HG02884 (cell line): ENCODE results near the gene KLHDC4.
"Not testable (repeated sequence)": the region's sequence is repeated elsewhere in the genome, so short reads cannot be mapped to it uniquely, and the experiment has no call there.

Experiments used
- ATAC-seq: cut with Tn5 transposase; IDR thresholded peaks from one replicate; pipeline ENCODE4 v1.9.1; 2021; ENCODE audit warnings: mild to moderate bottlenecking, moderate library complexity; ENCODE audit not compliant: unreplicated experiment

KLHDC4 gene

DNA sequence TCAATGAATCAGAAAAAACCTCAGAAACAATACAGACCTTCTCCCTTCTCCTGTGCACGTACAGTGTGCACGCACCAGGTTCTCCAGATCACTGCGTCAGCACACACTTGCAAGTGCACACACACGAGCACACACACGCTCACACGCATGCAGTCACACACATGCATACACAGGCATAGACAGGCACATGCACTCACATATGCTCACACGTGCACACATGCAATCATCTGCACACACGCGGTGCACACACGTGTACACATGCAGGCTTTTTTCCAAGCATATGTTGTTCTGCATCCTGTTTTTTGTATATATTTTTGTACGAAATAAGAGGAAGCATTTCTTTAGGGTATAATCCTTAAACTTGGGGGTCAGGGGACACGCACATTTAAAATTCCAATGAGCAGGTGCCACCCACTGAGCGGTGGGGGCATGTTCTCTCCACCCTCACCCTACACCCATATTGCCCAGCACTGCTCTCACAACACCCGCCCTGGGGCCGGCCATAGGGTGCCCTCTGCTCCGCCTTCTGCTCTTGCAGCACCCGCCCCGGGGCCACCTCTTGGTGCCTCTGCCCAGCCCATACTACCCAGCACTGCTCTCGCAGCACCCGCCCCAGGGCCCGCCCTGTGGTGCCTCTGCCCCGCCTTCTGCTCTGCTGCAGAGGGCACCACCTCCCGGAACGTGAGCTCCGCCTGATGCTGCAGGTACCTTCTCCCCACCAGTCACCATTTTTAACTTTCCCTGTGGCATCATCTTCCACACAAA lies 20.9 kb downstream of the KLHDC4 start:
- ATAC-seq: no peak

DNA sequence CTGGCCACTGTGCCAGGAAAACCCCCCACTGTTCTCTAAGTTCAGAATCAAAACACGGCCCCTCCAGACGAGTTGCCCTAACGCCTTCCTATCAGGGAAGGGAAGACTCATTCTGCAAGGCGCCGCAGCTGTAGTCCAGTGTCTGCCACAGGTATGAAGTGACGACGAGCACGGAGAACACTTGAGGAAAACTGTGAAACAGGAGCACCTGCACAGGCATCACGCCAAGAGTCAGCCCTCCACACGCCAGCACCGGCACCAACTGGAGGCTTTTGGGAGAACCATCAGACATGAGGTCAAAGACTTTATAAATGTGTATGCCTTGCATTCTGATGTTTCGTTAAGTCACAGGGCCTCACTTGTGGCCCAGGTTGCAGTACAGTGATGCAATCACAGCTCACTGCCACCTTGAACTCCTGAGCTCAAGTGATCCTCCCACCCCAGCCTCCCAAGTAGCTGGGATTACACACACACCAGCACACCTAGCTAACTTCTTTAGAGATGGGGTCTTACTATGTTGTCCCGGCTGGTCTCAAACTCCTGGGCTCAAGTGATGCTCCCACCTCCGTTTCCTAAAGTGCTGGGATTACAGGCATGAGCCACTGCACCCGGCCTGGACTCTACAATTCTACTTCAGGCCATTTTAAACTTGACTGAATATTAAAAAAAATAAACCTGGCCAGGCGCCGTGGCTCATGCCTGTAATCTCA lies 22.9 kb downstream of the KLHDC4 start:
- no peak for ATAC-seq

DNA sequence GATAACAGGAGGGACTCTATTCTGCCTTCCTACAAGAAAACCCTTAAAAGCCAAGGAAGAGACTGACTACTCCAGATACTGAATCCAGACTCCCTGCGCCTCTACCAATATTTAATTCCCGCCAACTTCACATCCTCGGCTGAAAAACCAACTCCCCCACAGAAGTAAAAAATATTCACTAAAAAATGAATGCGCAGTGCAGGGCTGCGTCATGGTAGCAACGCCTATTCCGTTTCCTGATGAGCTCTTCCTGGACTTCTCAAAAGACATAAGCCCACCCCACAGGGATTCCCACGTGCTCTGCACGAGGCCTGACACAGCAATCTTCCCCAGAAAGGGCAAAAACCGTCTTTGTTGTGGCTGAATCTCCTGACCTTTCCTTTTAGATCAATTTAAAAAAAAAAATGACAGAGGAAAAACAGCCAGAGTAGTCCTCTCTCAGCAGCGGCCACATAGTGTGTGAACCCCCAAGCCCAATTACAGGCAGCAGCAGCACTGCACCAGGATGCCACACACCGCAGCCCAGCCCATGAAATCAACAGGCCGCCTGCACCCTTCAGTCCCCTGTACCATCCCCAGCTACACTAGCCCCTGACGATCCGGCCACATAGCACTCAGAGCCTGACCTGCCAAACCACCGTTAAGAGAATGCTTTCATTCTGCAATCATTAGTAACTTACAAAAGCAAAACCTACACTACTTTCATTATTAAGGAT lies 23.9 kb downstream of the KLHDC4 start:
- no peak for ATAC-seq

DNA sequence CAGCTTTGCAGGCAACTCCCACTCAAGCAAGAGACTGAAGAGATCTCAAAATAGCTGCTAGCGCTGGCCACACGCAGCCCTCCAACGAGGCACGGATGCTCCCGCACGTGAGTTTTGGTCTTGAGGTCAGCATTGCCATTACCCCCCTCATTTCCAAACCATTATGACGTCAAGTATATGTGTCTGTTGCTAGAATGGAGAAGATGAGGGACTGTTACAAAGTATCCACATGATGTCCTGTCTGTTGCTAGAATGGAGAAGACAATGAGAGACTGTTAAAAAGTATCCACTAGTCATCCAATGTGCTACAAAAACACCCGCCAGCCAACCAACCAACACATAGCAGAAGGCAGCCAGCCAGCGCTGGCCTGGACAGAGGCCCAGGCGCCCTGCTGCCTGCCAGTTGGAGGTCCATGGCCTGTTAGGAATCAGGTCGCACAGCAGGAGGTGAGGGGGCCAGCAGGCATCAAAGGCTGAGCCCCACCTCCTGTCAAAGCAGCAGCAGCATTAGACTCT lies 24.8 kb downstream of the KLHDC4 start:
- no peak for ATAC-seq

DNA sequence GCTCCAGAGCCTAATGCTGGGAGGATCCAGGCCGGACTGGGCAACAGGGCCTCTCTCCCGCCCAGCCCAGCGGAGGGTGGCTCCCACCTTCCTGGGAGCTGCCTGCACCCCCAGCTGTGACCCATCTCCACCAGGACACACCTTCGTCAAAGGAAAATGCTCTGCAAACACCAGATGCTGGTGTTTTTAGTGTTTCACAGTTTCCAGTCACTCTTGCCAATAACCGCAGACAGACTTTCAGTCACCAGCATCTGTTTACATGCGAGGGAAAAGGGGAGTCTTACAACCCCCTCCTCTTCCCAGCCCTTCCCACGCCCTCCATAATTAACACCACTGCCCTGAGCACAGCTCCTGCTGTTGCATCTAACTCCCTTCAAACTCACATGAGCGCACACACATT lies 25.3 kb downstream of the KLHDC4 start:
- ATAC-seq: no peak

DNA sequence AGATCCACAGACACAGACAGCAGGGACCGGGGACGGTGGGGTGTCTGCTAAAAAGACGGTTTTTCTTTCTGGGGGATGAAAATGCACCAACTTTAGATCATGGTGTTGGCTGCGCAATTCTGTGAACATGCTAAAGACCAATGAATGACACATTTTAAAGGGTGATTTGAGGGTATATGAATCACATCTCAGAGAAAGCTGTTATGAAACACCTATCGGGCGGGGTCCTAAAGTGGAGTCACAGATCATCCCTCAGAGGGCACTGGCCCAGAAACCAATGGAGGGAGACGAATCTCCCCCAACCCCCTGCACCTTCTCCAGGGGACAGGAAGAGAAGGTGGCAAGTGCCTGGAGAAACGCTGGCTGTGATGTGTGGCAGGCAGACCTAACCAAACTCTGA lies 26.0 kb downstream of the KLHDC4 start:
- no peak for ATAC-seq

DNA sequence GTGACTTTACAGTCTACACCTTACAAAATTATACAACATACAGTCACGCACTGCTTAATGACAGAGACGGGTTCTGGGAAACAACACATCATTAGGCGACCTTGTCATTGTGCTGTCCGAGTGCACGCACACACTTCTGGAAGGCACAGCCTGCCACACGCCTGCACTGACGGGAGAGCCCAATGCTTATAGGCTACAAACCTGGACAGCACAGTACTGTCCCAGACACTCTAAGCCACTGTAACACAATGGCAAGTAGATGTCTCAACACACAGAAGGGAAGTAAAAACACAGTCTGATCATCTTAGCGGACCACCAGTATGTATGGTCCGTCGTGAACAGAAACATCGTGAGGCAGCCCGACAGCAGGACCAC lies 29.8 kb downstream of the KLHDC4 start:
- no peak for ATAC-seq

DNA sequence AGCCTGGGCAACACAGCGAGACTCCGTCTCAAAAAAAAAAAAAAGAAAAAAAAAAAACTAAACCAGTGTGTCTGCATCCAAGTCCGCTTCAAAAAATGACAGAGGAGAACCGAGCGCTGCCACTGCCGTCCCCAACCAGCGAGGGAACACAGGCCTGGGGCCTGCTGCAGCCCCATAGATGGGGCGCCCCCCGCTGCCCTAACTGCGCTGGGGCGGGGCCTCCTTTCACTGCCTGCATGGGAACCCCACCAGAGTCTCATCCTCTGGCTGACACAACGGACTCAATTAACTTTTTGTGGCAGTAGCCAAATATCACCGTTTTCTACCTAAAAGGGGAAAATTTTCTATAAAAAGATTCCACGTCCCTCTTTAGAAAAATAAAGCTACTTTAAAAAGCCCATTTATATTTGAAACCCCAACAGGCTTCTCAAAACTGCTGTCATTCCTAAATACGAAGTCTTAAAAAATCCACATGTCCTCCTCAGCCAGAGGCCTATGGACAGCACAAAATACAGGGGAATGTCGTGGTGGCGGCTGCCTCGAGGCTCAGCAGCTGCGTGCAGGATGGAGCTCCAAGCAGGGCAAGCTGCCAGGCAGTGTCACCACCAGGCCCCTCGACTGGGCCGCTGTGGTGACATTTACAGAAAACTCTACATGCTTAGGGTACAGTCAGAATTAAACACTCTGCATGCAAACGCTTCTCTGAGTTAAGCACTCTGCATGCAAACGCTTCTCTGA lies 30.3 kb downstream of the KLHDC4 start:
- no peak for ATAC-seq

DNA sequence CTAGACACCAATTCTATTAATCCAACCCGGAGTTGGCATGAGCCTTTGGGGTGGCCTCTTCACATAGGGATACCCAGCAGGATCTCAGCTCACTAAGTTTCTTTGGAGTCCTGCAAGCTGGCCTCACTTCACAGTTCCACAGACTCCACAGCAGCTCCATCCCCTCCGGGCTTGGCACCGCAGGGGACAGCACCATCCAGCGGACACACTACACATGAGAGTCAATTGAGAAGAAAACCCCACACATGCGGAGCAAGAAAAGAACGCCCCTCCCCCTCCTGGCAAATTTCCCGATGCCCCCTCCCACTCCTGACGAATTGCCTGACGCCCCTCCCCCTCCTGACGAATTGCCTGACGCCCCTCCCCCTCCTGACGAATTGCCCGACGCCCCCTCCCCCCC lies 31.1 kb downstream of the KLHDC4 start:
- no peak for ATAC-seq

DNA sequence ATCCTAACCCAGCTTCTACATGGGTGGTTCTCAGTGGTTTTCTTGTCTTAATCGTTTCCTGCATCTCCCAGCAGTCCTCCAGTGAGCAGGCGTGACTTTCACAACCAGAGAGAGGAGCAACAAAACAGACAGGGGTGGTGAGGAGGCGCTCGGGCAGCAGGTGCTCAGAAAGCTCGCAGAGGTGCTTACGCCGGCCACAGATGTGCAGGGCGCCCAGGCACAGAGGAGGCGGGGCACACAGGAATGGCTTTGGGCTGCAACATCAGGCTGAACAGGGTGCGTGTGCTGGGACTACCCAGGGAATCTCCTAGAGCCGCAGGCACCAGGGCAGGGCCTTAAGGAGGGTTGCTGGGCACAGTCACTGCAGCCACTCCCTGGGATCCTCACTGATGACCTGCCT lies 32.6 kb downstream of the KLHDC4 start:
- ATAC-seq: no peak

DNA sequence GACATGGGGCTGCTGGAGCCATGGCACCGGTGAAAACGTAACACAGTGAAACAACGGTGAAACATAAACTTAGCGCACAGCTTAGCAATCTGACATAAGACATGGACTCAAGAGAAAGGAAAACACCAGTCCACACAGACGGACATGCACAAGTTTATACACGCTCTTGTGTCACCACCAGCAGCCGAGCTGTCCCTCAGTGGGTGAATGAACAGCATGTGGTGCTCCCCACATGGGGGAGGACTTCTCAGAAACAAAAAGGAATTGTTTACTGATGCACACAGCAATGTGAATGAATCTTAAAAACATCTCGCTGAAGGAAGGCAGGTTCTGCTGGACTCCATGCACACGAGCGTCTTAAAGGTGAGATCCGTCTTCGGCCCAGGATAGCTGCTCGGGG lies 34.2 kb downstream of the KLHDC4 start:
- no peak for ATAC-seq

DNA sequence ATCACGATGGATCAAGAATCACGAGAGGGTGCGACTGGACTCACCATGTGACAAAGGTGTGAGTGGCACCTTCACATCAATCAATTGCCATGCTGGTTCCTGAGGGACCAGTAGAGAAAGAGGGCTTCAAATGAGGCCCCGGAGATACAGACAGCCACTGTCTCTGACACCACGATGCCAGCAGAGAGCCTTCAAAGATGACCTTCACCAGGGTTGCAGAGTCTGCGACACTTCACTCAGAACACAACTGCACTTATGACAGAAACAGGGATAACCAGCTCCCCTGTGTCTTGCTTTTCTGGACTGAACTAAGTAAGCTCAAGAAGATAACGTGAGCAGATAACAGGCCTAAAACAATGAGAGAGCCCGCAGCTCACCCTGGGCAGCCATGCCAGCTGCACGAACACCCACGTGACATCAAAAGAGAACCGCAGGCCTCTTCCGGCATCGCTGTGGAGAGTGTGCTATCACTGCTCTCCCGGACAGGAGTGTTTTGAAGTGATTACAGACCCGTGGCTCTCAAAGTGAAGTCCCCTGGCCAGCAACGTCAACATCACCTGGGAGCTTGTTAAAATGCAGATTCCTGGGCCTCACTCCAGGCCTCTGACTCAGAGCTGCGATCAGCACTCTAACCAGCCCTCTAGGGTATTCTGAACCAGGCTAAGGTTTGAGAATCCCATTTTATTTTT lies 36.4 kb downstream of the KLHDC4 start:
- ATAC-seq: no peak

DNA sequence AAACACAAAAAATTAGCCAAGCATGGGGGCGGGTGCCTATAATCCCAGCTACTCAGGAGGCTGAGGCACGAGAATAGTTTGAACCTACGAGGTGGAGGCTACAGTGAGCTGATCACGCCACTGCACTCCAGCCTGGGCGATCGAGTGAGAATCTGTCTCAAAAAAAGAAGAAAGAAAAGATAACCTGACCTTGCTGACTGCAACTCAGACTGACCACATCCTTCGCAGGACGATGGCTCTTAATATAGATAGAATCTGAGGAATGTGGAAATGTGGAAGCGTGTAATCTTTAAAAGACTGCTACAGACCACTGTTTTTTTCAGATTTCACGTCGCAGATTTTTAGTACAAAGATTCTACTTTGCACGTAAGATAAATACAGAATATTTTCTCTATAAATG lies 37.8 kb downstream of the KLHDC4 start:
- no peak for ATAC-seq

DNA sequence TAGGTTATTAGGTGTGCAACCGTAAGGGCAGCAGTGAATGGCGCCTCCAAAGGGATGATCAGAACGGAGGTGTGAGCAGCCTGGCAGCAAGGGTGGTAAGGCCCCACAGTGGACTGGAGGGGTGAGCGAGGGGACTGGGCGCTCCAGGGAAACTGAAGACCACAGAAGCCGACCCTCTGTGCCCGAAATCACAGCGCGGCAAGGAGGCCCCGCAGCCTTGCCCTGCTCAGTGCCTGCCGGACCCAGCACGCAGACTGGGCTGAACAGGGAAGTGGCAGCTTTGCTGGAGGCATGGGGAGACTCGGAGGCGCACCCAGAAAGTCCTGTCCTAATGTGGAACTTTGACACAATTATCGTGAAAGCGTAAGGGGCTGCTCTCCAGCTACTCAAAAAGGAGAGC lies 38.4 kb downstream of the KLHDC4 start:
- ATAC-seq: no peak

DNA sequence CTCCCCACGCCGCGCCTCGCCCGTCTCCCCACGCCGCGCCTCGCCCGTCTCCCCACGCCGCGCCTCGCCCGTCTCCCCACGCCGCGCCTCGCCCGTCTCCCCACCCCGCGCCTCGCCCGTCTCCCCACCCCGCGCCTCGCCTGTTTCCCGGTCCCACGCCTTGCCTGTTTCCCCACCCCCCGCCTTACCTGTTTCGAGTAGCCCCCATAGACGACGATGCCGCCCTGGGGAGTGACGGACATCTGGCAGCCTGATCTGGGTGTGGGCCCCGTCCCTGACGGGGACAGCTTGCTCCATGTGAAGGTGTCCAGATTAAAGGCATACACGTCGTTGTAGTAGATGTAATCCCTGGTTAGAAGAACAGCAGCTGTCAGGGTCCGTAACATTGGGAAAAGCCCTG lies 39.2 kb downstream of the KLHDC4 start:
- not testable (repeated sequence) for ATAC-seq

DNA sequence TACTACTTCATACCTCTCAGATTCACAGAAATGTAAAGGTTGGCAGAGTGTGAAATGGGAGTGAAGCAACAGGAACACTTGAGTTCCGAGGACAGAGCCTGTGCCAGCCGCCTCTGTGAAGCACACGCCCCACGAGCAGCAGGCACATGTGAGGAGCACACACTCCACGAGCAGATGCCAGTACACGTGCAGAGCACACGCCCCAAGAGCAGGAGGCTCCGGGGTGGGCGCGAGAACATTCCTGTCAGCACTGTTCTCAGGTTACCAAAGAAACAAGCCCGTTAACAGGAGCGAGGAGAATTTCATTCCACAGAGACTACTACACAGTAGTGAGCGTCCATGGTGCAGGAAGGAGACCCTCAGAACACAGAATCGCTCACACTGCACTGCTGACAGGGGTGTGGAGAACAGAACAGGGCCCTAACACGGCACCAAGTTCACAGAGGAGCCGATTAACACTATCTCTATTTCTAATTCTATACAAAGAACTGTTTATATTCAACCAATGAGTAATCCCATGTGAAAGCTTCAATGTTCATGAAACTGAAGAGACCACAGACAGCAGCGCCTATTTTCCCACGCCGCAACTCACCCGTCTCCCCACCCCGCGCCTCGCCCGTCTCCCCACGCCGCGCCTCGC lies 40.1 kb downstream of the KLHDC4 start:
- ATAC-seq: no peak

DNA sequence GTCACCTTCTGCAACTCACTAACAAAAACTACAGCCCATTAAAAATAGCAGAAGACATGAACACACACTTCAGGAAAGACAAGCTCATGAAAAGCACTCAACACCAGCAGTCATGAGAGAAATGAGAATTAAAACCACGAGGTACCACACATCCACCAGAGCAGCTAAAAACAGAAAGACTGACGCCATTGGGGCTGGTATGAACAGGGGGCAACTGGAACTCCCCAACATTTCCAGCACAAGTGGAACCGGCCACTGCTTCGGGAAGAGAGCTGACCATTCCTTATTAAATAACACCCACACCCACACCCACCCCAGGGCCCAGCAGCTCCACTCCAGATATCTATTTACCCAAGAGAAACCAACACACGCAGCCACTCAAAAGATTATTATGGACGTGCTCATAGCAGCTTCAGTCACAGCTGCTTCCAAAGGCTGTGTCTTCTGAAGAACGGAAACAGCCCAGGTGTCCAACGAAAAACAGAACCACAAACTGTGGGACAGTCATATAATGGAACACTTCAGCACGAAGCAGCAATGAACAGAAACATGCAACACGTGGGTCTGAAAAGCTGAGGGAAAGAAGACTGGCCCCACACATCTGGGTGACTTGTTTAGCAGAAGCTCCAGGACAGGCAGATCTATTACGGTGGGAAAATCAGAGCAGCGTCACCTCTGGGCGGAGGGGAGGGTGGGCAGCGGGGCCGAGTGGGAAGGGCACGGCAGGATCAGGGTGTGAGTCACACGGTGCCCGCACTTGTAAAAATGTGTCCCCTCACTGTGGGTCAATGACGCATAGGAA lies 41.1 kb downstream of the KLHDC4 start:
- ATAC-seq: no peak

DNA sequence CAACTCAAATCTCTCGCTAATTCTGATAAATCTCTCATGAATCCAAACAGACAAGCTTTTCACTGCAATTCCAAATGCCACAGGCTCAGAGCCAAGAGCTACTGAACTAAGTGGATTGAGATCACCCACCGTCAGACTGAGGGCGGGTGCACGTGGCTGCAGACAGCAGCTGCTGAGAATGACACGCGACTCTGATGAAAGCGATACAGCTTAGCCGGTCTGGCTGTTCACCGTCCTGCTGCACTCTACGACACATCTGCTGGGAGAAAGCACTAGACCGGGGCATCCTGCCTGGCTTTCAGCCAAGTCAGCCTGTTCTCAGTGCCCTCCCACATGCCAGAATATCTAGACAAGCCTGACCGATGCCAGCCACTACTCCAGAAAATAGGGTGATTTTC lies 42.6 kb downstream of the KLHDC4 start:
- ATAC-seq: no peak

DNA sequence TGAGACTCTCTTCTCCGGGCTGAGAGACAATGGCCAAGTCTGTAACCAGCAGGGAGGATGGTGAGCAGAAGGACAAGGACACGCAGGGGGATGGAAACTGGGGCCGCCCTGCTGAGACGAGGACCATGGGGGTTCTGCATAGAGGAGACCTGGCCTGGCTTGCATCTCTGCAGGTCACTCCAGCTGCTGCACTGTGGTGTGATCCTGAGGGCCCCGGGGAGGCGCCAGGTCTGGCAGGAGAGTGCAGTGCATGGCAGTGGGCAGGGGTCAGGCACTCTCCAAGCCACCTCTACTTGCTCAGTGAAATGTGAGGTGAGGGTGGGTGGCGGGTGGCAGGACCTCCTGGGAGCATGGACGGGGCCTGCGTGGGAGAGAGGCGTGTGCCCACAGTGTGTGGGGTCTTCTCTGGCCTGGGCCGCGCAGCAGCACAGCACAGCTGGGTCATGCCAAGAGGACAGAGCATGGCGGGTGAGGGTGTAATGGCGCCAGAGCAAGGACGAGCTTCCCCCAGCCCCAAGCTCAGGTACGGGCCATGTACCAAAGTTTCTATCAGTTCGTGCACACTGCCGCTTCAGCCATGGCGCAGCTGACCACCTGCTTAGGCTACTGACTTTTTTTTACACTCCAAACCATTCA lies 43.1 kb downstream of the KLHDC4 start:
- ATAC-seq: no peak
